Muscle of back (tissue), 11 donors: Measurements from ENCODE around the gene SULT1C4. TPM values are rescaled to one million over a fixed set of nuclear protein-coding genes. Genes with fewer than 3 reads are reported as not detected.
"Not testable (repeated sequence)": the region's sequence is repeated elsewhere in the genome, so short reads cannot be mapped to it uniquely, and the experiment has no call there.

Experiments
- DNase-seq, 3 donors: peaks; one replicate each; pipeline versions ENCODE4 v3.0.0 to v3.0.0-alpha.2; 2013
- polyA plus RNA-seq, 10 donors: library from polyadenylated mRNA; unstranded; fragments of 120-200 nt; gene quantifications; one replicate each; pipeline ENCODE4 v1.2.1, GENCODE V29; 2013; ENCODE audit not compliant: insufficient read length in 10 of 10

SULT1C4 gene
- polyA plus RNA-seq, 10 donors: 14.2 to 25.8 (median 19.5) TPM

DNA sequence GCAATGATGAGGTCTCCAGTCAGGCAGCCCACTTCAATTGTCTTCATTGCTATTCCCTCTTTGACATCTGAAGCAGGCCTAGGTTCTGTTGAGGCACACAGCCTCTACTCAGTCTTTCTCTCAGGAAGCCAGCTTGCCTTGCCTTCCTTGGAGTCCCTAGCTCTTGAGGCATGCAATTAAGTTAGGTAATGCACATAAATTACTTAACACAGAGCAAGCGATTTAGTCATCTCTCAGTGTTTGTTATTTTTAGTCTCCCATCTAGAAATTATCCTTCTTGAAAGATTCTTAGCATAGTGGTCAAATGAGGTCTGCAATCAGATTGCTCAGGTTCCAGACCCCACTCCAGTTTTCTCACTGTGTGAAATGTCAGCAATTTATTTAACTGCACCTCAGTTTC, 32.0 kb downstream of the SULT1C4 start:
- DNase-seq: no peak

DNA sequence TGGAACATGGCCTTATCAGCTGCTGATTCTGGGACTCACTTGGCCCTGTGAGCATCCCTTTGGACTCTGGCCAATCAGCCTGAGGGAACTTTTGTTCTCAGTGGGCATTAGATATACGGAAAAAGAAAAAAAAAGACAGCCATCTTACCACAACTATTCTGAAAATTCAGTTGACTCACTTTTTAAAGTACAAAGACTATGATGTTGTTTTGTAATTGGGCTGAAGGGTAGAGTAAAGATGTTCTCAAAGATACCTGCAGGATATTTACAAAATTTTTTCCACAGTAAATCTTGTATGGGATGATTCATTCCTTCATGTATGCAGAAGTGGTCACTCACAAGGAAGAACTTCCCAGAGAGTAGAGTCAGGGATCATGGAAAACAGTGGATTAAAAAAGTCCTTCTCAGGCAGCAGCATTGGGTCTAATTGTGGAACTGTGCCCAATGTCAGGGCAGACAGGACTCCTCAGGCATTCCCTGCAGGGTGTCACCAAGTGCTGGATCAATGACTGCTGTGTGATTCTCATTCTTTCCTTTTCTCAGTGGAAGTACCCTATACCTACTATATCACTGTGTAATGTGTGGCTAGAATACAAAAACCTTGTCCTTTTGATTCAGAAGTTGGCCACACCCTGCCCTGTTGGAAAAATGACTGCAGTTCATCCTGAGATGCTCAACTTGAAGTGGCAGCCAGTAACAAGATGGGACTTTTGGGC, 35.4 kb downstream of the SULT1C4 start:
- peak in 1 of 3 donors; percentile 52 for DNase-seq

DNA sequence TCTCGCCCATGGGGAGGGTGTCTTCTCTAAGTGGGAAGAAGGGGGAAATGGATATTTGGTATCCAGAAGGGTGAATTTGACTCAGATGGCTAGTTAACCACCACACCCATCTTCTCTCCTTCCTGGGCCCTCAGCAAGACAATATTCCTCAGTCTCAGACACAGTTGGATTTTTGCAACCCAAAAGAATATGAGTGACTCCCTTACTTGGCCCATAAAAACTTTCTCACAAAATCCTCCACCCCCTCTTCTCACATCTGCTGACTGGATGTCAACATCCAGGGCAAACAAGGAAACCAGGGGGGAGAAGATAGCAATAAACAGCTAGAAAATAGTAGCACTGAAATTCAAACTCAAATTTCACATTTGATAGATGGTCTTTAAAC, 35.9 kb downstream of the SULT1C4 start:
- DNase-seq: no peak

DNA sequence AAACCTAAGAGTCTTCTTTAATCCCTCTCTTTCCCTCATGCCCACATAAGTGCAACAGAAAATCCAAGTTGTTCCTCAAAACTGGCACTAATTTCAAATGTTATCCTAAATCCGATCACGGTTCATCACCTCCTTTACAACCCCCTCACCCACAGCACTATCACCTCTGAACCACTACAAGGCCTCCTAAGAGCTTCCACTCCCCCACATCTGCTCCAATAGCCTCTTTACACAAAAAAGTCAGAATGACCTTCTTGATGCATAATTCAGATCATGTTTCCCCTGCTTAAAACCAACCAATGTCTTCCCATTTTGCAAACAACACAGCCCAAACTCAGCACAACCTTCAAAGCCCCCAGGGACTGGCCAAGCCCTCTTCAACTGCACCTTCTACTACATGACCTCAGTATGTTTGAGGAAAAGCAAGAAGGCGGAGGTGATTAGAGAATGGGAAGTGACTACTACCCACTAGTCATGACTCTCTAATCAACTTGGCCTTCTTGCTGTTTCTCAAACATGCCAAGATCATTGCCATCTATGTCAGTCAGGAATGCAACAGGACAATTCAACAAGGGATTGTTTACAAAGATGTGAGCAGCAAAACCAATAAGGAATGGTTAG, 36.6 kb downstream of the SULT1C4 start:
- no peak for DNase-seq

DNA sequence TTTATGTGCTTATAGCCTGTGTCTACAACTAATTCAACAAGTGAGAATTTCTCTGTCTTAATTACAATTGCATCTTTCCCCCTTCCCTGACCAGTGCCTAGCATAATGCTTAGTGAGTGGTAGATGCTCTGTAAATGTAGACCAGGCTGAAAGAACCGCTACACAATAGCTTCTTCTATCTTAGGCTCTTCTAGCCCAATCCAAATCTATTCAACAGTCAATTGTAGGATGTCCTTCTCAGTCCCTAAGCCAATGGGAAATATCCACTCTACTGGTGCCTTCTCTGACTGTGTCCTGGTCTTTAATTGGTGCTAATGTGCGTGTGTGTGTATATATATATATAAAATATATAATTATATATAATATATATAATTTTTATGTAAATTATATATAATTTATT, 37.2 kb downstream of the SULT1C4 start:
- DNase-seq: no peak

DNA sequence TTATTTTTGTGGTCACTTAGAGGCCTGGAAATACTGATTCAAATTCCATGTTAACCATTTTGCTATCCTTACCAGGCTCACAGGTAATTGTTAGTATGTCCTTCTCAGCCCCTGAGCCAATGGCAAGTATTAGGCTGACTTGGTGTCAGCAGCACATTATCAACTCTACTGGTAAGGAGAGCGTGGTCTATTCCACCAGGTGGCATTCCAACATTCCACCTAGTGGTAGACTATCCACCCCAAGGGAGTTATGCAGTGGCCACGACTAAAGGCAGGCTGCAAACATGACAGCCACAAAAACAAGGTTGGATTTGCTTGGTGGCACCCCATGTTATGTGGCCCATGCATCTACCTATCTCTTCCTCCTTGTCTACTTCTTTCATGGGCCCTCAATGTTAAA, 39.5 kb downstream of the SULT1C4 start:
- DNase-seq: no peak

DNA sequence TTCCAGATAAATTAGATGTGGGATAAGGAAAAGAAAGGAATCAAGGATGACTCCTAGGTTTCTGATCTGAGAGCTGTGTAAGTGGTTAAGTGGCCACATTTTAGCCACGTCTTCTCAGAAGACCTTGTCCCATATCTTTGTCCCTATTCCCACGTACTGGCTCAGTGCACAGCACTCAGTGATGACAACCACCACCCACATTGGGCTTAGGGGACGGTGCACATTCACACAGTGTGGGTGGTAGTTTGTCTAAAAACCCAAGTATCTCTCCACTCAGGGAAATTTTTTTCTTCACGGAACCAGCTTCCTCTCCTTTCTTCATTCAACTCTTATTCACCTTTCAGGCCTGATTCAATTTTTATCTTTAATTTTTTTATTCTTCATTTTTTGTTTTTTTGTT, 40.7 kb downstream of the SULT1C4 start:
- DNase-seq: no peak

DNA sequence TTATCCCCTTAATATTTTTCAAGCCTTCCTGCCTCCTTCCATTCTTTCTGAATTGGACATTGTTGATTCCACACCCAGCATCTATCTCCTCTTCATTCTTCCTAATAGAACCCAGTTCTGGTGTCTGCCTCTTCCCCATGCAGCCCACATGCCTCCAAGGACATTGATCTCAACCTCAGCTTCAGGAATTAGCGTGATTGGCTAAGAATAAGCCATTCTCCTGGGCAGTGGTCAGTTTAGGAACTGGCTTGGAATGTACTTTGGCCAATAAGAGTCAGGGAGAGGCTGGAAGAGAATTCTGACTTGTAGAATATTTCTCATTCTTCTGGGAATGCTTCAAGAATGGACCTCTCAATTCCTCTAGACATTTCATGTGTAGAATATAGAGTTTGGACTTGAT, 45.3 kb downstream of the SULT1C4 start:
- no peak for DNase-seq

DNA sequence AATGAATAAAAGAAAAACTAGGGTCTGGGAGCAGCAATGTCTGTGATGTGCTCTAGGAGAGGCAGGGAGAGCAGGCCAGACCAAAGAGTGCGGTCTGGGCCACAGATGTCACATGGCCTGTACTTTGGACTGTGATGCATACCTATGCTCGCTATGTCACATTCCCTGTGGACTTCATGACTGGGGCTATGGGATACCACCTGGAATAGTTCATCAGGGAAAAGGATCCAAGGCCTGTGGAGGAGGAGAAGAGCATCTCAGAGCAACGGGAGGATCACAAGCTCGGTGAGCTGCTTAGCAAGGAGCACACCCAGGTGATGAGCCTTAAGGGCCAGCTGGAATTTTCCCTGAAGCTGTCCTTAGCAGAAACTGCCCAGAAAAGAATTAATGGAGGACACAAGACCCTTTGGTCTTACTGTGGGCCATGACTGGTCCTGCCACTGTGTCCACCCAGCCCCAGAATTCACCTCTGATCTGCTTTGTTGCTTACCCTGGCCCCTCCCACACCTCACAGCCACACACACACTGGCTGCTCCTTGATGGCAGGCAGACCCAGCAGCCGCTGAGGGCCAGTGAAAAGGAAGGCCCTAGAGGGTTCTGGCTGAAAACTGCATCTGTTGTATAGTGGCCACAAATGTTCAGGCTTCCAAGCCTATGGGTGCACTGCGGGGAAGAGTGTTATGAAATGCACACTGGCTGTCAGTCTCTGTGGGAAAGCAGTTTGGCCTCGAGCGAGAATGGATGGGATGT, 45.9 kb downstream of the SULT1C4 start:
- no peak for DNase-seq

DNA sequence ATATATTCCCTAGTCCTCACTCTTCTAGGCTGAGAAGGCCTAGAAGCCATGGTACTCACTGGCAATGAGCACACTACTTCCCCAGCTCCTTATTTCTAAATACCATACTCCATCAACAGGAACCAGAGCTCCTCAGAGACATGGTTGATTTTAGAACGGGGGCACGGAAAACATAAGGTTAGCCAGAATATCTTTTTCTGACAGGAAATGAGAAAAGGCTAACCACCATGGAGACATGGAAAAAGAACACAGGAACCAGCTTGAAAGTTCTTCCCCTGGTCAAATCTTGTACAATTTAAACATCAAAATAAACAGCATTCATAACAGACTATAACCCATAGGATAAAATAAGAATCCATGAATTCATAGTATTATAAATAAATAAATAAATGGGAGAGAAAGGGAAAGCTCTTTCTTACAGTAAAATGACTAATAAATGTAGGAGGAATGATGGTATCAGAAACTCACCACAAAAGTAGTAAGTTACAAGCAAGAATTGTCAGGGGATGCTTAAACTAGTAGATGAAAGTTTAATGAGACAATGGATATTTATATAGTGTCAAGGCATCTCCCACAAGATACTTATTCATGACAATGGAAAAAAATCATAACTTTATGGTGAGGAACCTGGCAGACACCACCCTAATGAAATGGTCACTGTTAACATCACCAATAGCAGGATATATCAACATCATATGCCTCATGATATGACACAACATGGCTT, 50.7 kb downstream of the SULT1C4 start:
- no peak for DNase-seq

DNA sequence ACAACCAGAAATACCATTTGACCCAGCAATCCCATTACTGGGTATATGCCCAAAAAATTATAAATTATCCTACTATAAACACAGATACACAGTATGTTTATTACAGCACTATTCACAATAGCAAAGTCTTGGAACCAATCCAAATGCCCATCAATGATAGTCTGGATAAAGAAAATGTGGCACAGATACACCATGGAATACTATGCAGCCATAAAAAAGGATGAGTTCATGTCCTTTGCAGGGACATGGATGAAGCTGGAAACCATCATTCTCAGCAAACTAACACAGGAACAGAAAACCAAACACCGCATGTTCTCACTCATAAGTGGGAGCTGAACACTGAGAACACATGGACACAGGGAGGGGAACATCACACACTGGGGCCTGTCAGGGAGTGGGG, 57.8 kb downstream of the SULT1C4 start:
- not testable (repeated sequence) for DNase-seq

DNA sequence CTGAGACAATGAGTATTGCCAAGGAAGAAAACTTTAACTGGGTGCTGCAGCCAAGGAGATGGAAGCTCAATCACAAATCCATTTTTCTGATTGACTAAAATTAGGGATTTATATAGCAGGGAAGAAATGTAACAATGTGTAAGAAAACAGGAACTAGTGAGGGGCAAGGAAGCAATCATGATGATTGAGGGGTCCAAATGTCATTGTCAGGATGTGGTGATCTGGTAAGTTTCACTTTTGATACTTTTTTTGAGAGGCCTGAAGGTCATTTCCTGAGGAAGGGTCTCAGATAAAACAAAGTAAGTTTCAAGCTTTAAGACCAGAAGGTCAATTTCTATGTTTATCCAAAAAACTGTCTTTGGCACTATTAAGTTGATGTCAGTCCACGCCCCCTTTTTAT, 59.2 kb downstream of the SULT1C4 start:
- DNase-seq: no peak

Other genes starting within 250 kb of the SULT1C4 start
- gene SULT1C3, start 138.0 kb upstream of the SULT1C4 start, polyA plus RNA-seq: not detected
- 1 to 10 TPM in 3 of 10 donors, under 1 TPM in 7; 0.11 to 1.5 (median 0.31) TPM for gene SULT1C2, start 89.1 kb upstream of the SULT1C4 start, polyA plus RNA-seq
- 10 to 100 TPM; 14.2 to 27.0 (median 21.0) TPM for gene GCC2, start 71.3 kb downstream of the SULT1C4 start, polyA plus RNA-seq
- 10 to 100 TPM; 34.1 to 54.2 (median 50.2) TPM for gene LIMS1, start 156.5 kb downstream of the SULT1C4 start, polyA plus RNA-seq